Endothelial cell of umbilical vein (primary cell): ENCODE data around the gene SLC7A8. TPM values are rescaled to one million over a fixed set of nuclear protein-coding genes. Genes with fewer than 3 reads are reported as not detected.

Experiments
- BruUV-seq: library from RNA; stranded (reverse); fragments of 400-500 nt; replicated peaks from 2 replicates; lab custom pipeline; 2021; lab: Mats Ljungman, UMichigan
- CTCF ChIA-PET: fragments of 300-600, 350-600 bp; sonication (Branson Sonifier 250); formaldehyde crosslinking; loops from one replicate; lab custom pipeline; 2021; ENCODE audit warnings: antibody characterized with exemption, inconsistent platforms; lab: Charles Lee
- POLR2A ChIA-PET: fragments of 300-600, 350-600 bp; sonication (Branson Sonifier 250); formaldehyde crosslinking; loops from one replicate; lab custom pipeline; 2021; ENCODE audit warnings: antibody characterized with exemption, inconsistent platforms; lab: Charles Lee
- DNase-seq: peaks from one replicate; pipeline ENCODE4 v3.0.0-alpha.2; 2011; ENCODE audit warnings: low read depth, low spot score
- FAIRE-seq: peaks from 2 replicates; lab custom pipeline; 2011; peaks lifted over from hg19 to GRCh38; lab: Jason Lieb, UNC
- H2AFZ ChIP-seq: 2 replicates; pipeline ENCODE4 v1.6.0; 2012; ENCODE audit warnings: low read depth, low read length, control low read depth, inconsistent platforms
- H3K27ac ChIP-seq: 2 replicates; pipeline ENCODE4 v1.5.1; 2011; ENCODE audit warnings: low read depth, mild to moderate bottlenecking, control low read depth, low read length, moderate library complexity; ENCODE audit not compliant: insufficient read depth
- H3K27me3 ChIP-seq, 2 experiments: 2 replicates each; pipeline versions ENCODE4 v1.6.0 to v1.6.1; 2011; ENCODE audit warnings: low read length in 2 of 2, mixed read lengths in 1 of 2; ENCODE audit not compliant: control insufficient read depth in 2 of 2, insufficient read depth in 2 of 2
- H3K36me3 ChIP-seq, 2 experiments: 2 replicates in 1 of 2; 3 replicates in 1 of 2; pipeline ENCODE4 v1.5.1; 2011; ENCODE audit warnings: low read length in 2 of 2, mild to moderate bottlenecking in 1 of 2, moderate library complexity in 1 of 2; ENCODE audit not compliant: control insufficient read depth in 2 of 2, insufficient read depth in 2 of 2; ENCODE audit errors: extremely low read depth in 1 of 2
- H3K4me1 ChIP-seq: 3 replicates; pipeline ENCODE4 v1.5.1; 2011; ENCODE audit warnings: mild to moderate bottlenecking, low read length; ENCODE audit not compliant: control insufficient read depth, insufficient read depth; ENCODE audit errors: extremely low read depth
- H3K4me2 ChIP-seq: 2 replicates; pipeline ENCODE4 v1.6.1; 2011; ENCODE audit warnings: low read length, control low read depth, mixed read lengths; ENCODE audit not compliant: insufficient read depth
- H3K4me3 ChIP-seq, 3 experiments: fragments of 200-600 bp in 1 of 3; sonication (generic), shearing (Covaris generic) in 1 of 3; replicated peaks in 1 of 3; 2 replicates each; pipeline ENCODE4 v1.5.1; 2011 to 2016; ENCODE audit warnings: control low read depth in 3 of 3, low read length in 3 of 3, mild to moderate bottlenecking in 2 of 3, inconsistent platforms in 1 of 3, low read depth in 1 of 3, moderate library complexity in 1 of 3; ENCODE audit not compliant: insufficient read depth in 1 of 3
- H3K79me2 ChIP-seq: 2 replicates; pipeline ENCODE4 v1.6.0; 2012; ENCODE audit warnings: low read length, inconsistent platforms; ENCODE audit not compliant: control insufficient read depth, insufficient read depth
- H3K9ac ChIP-seq: replicated peaks from 2 replicates; pipeline ENCODE3; 2011; ENCODE audit warnings: low read length, control low read depth; ENCODE audit not compliant: insufficient read depth; ENCODE audit errors: extremely low read depth
- H3K9me1 ChIP-seq: replicated peaks from 3 replicates; pipeline ENCODE4 v1.6.0; 2011; ENCODE audit warnings: mild to moderate bottlenecking, low read length; ENCODE audit not compliant: control insufficient read depth, insufficient read depth; ENCODE audit errors: extremely low read depth
- H3K9me3 ChIP-seq: replicated peaks from 2 replicates; pipeline ENCODE4 v1.5.1; 2012; ENCODE audit warnings: low read length, inconsistent platforms; ENCODE audit not compliant: control insufficient read depth, insufficient read depth
- H4K20me1 ChIP-seq: replicated peaks from 2 replicates; pipeline ENCODE3; 2011; ENCODE audit warnings: mild to moderate bottlenecking, low read length; ENCODE audit not compliant: control insufficient read depth, insufficient read depth; ENCODE audit errors: extremely low read depth
- EZH2 ChIP-seq: IDR thresholded peaks from 2 replicates; pipeline ENCODE4 v1.6.1; 2012; ENCODE audit warnings: borderline replicate concordance, low read depth, mild to moderate bottlenecking, moderate library complexity, low read length, inconsistent platforms; ENCODE audit not compliant: severe bottlenecking
- FOS ChIP-seq: IDR thresholded peaks from 2 replicates; pipeline ENCODE4 v1.6.1; 2011; ENCODE audit warnings: mild to moderate bottlenecking, low read length, moderate library complexity, borderline replicate concordance; ENCODE audit not compliant: insufficient read depth
- GATA2 ChIP-seq: IDR thresholded peaks from 2 replicates; pipeline ENCODE4 v1.7.0; 2011; ENCODE audit warnings: low read depth, mild to moderate bottlenecking, moderate library complexity, mixed read lengths, low read length; ENCODE audit not compliant: insufficient read length, insufficient read depth
- JUN ChIP-seq: IDR thresholded peaks from 2 replicates; pipeline ENCODE4 v1.6.1; 2011; ENCODE audit warnings: borderline replicate concordance, low read depth; ENCODE audit not compliant: insufficient read length, insufficient read depth
- MAX ChIP-seq: IDR thresholded peaks from 2 replicates; pipeline ENCODE4 v1.6.1; 2011; ENCODE audit not compliant: insufficient read depth, insufficient read length
- MYC ChIP-seq: IDR thresholded peaks from one replicate; pipeline ENCODE4 v1.6.1; 2011; ENCODE audit warnings: mild to moderate bottlenecking, low read depth, low read length
- POLR2A ChIP-seq: IDR thresholded peaks from 2 replicates; pipeline ENCODE4 v1.6.1; 2012; ENCODE audit warnings: low read depth, mild to moderate bottlenecking, control low read depth, low read length
- POLR2AphosphoS5 ChIP-seq: IDR thresholded peaks from 2 replicates; pipeline ENCODE4 v1.6.1; 2012; ENCODE audit warnings: low read depth, mild to moderate bottlenecking, control low read depth, low read length, moderate library complexity; ENCODE audit not compliant: insufficient read depth
- dilution Hi-C: fragments of 300-500 bp; cut with MboI; formaldehyde crosslinking; loops from one replicate; pipeline ENCODE4 v1.15.0; 2019; ENCODE audit warnings: low sequenced_read_pairs; ENCODE audit not compliant: extremely low pct_ligation_motif_present
- intact Hi-C: fragments of 100-400 bp; cut with micrococcal nuclease; formaldehyde crosslinking; loops from one replicate; pipeline ENCODE4 v1.10.0; 2022
- polyA plus RNA-seq, 4 experiments: library from polyadenylated mRNA; depleted of rRNA in 3 of 4; stranded (reverse) in 3 of 4; unstranded in 1 of 4; fragments of >200 nt; gene quantifications; 2 replicates each; pipeline versions ENCODE4 v1.2.1 to v1.2.3, GENCODE V29; 2011 to 2012; ENCODE audit warnings: missing spikeins in 1 of 4
- total RNA-seq: library from RNA; stranded (reverse); gene quantifications from 2 replicates; pipeline ENCODE4 v1.2.3, GENCODE V29; 2021
- TF ChIP-seq, protein P1 (sequence below), 2 donors: IDR thresholded peaks; 1 replicate in 1 of 2; 2 replicates in 1 of 2; pipeline ENCODE4 v1.5.1; 2011; ENCODE audit warnings: low read length in 2 of 2, mild to moderate bottlenecking in 2 of 2, moderate library complexity in 2 of 2, control low read depth in 1 of 2, inconsistent platforms in 1 of 2, low read depth in 1 of 2; ENCODE audit not compliant: insufficient read depth in 1 of 2; ENCODE audit errors: extremely low read depth in 1 of 2

Gene SLC7A8
- total and polyA plus RNA-seq, 2 donors (not counting 3 experiments of a cell fraction or from before 2014, with no cell fraction given), result 0.76 to 1.1 TPM

DNA sequence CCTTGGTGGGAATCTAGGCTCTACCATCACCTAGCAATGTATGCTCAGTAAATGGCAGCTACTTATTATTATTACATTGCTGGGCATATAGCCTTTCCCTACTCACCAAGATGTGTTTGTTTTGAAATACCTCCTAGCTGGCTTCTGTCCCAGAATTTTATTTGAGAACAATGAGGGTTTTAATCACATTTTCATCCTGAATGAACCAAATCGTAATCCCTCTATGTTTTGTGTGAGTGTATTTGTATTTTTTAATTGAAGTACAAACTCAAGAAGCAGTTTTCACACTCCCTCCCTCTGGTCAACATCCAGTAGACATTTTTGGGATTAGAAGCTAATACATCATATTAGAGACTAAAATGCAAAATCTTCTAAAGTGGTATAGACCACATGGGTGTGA, 7.6 kb downstream of the SLC7A8 start:
- no peak overlapping the region for H3K9ac ChIP-seq
- ChIA-PET CTCF (interaction anchor here (1.0 to 25.6 kb wide), 9 partner anchors 8 to 190 kb away, joined by 3 to 1289 read pairs (median 6); partner anchors contain the start of genes CEBPE and SLC7A8), POLR2A (no interaction called here)
- no peak overlapping the region for H3K4me2 ChIP-seq
- peak; percentile 81 for FAIRE-seq
- no TSS peak for BruUV-seq
- peak; percentile 86 for DNase-seq
- peaks cover 6% of the 10 kb centered on the region for H3K4me1 ChIP-seq
- TF ChIP-seq, protein P1, sequence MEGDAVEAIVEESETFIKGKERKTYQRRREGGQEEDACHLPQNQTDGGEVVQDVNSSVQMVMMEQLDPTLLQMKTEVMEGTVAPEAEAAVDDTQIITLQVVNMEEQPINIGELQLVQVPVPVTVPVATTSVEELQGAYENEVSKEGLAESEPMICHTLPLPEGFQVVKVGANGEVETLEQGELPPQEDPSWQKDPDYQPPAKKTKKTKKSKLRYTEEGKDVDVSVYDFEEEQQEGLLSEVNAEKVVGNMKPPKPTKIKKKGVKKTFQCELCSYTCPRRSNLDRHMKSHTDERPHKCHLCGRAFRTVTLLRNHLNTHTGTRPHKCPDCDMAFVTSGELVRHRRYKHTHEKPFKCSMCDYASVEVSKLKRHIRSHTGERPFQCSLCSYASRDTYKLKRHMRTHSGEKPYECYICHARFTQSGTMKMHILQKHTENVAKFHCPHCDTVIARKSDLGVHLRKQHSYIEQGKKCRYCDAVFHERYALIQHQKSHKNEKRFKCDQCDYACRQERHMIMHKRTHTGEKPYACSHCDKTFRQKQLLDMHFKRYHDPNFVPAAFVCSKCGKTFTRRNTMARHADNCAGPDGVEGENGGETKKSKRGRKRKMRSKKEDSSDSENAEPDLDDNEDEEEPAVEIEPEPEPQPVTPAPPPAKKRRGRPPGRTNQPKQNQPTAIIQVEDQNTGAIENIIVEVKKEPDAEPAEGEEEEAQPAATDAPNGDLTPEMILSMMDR (IDR thresholded peaks at IDR 0.05; ENCODE audit: extremely low read depth in 1 of 2, insufficient read depth in 1 of 2, low read depth in 1 of 2, low read length in 2 of 2), result no peak
- TF ChIP-seq FOS (no peak), JUN (no peak), MAX (no peak), MYC (no peak), EZH2 (no peak), POLR2AphosphoS5 (no peak), GATA2 (no peak), POLR2A (no peak)
- H3K79me2 ChIP-seq, result no peaks in the 10 kb centered on the region
- no peaks in the 10 kb centered on the region for H3K9me1 ChIP-seq
- no peaks in the 10 kb centered on the region for H3K36me3 ChIP-seq
- no peaks in the 10 kb centered on the region for H4K20me1 ChIP-seq
- H3K4me3 ChIP-seq, result no peak overlapping the region
- dilution Hi-C loops, result no loop called here
- H2AFZ ChIP-seq, result peak overlapping the region; percentile 10
- intact Hi-C loops, result no loop called here
- H3K9me3 ChIP-seq, result no peaks in the 10 kb centered on the region
- H3K27me3 ChIP-seq, result peaks cover 6 to 20% of the 10 kb centered on the region in 2 experiments
- no peak overlapping the region for H3K27ac ChIP-seq
